Activated CD4-positive, alpha-beta T cell treated with anti-CD3 and anti-CD28 coated beads for 1 hour (primary cell): ENCODE measurements around the gene SHLD1.
"Not testable (repeated sequence)": the region's sequence is repeated elsewhere in the genome, so short reads cannot be mapped to it uniquely, and the experiment has no call there.

Experiments
- DNase-seq: peaks from one replicate; pipeline ENCODE4 v3.0.0-alpha.2; 2020

Gene SHLD1

GRCh38 chr20:5737619-5737953, 12.6 kb upstream of the SHLD1 start:
- DNase-seq: no peak

- no peak for DNase-seq
Measured at GRCh38 chr20:5737966-5738365, 12.2 kb upstream of the SHLD1 start.

DNA sequence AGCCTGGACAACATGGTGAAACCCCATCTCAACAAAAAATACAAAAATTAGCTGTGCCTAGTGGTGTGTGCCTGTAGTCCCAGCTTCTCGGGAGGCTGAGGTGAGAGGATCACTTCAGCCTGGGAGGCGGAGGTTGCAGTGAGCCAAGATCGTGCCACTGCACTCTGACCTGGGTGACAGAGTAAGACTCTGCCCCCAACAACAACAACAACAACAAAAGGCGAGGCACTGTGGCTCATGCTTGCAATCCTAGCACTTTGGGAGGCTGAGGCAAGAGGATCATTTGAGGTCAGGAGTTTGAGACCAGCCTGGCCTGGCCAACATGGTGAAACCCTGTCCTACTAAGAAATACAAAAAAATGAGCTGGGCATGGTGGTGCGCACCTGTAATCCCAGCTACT, 9.6 kb upstream of the SHLD1 start:
- DNase-seq: not testable (repeated sequence)

GRCh38 chr20:5741089-5741488, 9.1 kb upstream of the SHLD1 start:
- no peak for DNase-seq

GRCh38 chr20:5742041-5742440, 8.2 kb upstream of the SHLD1 start:
- no peak for DNase-seq

GRCh38 chr20:5745416-5746030, 4.7 kb upstream of the SHLD1 start:
- DNase-seq: no peak

DNA sequence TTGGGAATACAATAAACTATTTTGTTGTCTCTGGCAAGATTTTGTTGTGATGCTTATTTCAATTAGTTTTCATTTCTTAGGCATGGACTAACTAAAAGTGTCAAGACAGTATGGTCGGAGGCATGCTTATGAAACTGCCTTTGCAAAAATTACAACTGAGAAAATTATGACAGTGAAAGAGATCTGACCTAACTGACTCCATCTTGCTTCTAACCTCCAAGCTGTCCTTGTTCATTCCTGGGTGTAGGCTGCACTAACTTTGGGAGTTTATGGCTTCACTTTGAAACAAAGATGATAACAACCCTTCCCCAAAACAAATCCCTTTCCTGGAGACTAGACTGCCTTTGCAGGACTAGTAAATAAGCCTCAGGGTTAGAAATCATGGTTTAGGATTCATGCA, 4.1 kb upstream of the SHLD1 start:
- no peak for DNase-seq

- DNase-seq: no peak
Measured at GRCh38 chr20:5748246-5748645, 2.0 kb upstream of the SHLD1 start.

DNA sequence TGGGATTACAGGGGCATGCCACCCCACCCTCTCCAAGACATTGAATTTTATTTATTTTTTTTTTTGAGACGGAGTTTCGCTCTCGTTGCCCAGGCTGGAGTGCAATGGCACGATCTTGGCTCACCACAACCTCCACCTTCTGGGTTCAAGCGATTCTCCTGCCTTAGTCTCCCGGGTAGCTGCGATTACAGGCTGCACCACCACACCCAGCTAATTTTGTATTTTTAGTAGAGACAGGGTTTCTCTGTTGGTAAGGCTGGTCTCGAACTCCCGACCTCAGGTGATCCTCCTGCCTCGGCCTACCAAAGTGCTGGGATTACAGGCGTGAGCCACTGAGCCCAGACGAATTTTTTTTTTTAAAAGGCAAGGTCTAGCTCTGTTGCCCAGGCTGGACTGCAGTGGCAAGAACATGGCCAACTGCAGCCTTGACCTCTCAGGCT, 669 bp upstream of the SHLD1 start:
- DNase-seq: not testable (repeated sequence)

DNA sequence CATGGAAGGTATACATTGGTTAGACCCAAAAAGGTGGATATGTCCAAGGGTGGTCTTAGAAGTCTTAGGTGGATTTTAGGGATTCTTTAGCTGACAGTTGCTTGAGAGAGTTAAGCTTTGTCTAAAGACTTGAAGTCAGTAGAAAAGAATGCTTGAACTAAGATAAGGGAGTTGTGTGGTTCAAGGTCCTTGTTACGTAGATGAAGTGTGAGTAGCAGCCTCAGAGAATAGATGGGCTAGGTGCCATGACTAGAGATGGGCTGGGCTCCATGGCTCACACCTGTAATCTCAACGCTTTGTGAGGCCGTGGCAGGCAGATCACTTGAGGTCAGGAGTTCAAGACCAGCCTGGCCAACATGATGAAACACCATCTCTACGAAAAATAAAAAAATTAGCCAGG, 1.7 kb downstream of the SHLD1 start:
- no peak for DNase-seq

DNA sequence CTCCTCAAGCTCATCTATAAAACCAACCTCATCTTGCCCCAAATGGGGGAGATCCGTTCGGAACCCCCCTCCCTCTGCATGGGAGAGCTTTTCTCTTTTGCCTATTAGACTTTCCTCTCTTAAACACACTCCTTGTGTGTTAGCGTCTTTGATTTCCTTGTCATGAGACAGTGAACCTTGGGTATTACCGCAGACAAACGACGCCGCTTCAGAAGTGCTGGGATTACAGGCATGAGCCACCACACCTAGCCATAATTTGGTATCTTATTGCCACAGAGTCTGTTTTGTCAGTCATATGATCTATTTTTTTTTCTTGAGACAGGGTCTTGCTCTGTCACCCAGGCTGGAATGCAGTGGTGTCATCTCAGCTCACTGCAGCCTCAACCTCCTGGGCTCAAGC, 3.6 kb downstream of the SHLD1 start:
- no peak for DNase-seq

DNA sequence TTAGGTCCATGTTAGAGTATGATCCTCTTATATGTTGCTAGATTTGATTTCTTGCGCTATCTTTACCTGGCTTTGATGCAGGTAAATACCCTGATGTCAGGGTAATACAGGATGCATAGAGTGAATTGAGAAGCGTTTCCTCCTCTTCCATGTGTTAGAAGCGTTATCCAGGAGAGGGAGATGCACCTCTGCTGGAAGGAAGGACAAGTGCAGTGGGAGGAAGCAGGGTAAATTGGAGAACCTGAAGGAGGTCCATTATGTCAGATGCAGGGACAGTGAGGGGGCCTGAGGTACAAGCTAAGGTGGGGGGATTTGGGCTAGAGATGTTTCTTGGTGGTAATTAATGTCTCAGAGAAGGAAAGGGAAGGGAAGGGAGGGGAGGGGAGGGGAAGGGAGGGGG, 7.7 kb downstream of the SHLD1 start:
- no peak for DNase-seq

GRCh38 chr20:5766085-5766764, 16.0 kb downstream of the SHLD1 start:
- no peak for DNase-seq

DNA sequence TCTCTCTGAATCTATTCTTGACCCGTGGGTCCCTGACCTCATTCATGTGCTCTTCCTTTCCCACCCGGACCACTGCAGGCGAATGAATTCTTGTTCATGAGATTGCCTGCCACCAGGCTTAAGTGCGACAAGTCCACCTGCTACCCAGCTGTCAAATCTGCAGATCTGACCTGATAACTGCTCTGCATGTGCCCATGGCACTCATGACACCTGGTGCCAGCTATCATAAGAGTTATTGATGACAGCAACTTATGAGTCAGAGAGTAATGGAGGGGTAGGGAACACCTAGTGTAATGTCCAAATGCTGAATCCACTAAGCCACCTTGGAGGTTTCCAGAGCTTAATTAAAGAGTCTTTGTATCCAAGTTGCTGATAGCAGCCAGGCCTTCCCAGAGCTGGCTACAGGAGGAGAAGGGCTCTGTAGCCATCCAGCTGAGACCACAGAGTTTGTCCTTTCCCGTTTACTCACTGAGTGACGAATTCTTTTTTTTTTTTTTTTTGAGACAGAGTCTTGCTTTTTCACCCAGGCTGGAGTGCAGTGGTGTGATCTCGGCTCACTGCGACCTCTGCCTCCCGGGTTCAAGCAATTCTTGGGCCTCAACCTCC, 17.4 kb downstream of the SHLD1 start:
- DNase-seq: no peak

DNA sequence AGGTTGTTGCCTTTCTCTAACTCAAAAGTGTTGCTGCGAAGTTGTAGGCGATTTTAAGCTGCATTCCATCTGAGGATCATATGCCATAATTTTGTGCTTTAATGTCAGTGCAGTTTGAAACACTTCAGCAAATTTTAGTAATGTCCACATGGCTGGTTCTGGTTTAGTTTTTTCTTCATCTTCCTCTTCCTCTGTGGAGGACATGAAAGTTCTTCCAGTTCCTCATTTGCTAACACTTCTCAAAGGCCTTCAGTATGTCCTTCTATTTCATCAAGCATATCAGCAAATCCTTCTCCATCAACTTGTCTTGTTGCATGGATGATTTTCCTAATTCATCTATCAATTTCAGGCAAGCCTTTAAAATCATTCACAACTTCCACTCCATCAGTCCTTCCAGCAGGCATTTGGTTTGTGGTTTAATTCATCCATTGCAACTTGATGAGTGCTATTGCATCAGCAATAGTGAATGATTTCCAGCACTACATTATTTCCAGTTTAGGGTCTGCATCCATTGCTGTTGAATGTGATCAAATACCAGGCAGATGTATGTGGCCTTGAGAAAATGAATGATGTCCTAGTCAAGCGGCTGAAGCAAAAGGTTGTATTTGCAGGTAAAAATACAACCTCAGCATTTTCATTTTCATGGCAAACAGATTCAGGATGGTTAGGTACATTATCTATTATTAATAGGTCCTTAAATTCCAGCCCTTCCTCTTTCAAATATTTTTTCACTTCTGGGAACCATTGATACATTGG, 20.2 kb downstream of the SHLD1 start:
- no peak for DNase-seq

GRCh38 chr20:5770987-5771318, 20.8 kb downstream of the SHLD1 start:
- DNase-seq: no peak

DNA sequence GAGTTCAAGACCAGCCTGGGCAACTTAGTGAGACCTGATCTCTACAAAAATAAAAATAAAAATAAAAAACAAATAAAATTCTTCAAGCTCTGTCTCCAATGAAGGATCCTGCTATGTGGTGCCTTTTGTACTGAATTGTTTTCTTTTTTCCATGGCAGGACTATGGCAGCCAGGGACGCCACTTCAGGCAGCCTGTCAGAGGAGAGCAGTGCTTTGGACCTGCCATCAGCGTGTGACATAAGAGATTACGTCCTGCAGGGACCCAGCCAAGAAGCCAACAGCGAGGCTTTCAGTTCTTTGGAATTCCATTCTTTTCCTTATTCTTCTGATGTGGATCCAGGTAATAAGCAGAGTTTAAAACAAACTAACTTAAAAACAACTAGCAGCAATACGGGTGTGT, 22.5 kb downstream of the SHLD1 start:
- no peak for DNase-seq

DNA sequence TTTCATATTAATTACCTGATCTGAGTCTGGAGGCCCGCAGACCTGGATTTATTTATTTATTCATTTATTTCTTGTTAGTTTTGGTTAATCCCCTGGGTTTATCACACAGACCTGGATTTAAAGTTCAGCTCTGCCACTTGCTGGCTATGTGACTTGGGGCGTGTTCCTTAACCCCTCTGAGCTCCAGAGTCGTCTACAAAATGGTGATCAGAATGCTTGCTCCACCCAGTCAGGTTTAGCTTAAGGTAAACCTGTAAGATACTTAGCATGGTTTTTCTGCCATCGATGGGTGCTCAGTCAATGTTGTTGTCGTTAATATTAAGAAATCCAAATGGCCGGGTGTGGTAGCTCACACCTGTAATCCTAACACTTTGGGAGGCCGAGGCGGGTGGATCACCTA, 23.4 kb downstream of the SHLD1 start:
- no peak for DNase-seq

DNA sequence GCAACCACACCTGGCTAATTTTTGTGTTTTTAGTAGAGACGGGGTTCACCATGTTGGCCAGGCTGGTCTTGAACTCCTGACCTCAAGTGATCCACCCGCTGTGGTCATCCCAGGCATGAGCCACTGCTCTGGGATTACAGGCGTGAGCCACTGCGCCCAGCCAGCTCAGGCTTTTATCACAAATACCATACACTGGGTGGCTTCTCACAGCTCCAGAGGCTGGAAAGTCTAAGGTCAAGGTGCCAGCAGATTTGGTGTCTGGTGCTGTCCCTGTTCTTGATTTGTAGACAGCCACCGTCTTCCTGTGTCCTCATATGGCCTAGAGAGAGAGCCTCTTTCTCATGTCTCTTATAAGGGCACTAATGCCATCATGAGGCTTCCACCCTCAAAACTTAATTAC, 25.9 kb downstream of the SHLD1 start:
- no peak for DNase-seq

- no peak for DNase-seq
Measured at GRCh38 chr20:5779071-5779900, 29.1 kb downstream of the SHLD1 start.

DNA sequence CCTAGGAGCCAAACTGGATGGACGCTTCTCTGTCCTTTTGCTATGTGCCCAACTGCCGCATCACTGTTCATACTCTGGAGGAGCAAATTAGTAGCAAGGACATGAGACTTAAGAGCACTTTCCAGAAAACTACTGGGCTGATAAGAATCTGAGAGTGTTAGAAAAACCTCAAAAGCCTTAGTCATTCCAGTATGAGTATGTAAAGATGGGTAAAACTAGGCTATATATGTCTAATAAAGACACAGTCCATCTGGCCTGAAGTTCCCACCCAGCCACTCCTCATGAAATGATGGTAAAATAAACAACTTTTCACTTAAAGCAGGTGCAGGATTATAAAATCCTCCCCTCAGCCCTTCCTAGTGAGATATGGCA, 30.6 kb downstream of the SHLD1 start:
- no peak for DNase-seq

- not testable (repeated sequence) for DNase-seq
Measured at GRCh38 chr20:5781367-5781766, 31.2 kb downstream of the SHLD1 start.
